K562 (cell line): ENCODE data around the gene ANK3. TPM values are rescaled to one million over a fixed set of nuclear protein-coding genes. Genes with fewer than 3 reads are reported as not detected.

Source experiments
- ATAC-seq: fragments of 200-7000 bp; cut with Tn5 transposase; 3 replicates; pipeline ENCODE4 v1.9.1; 2020; ENCODE audit warnings: moderate library complexity
- BruUV-seq: library from RNA; stranded (reverse); fragments of 400-500 nt; replicated peaks from 2 replicates; lab custom pipeline; 2021; lab: Mats Ljungman, UMichigan
- CTCF ChIA-PET: fragments of 300-600 bp; formaldehyde crosslinking; extraction: SDS; loops from one replicate; lab custom pipeline; 2021; ENCODE audit warnings: low intra/inter-chr PET ratio; lab: Yijun Ruan, JAX
- POLR2A ChIA-PET: fragments of 300-600, 350-650 bp; sonication (Branson Sonifier 250); formaldehyde crosslinking; extraction: SDS; loops from one replicate; lab custom pipeline; 2021; ENCODE audit warnings: antibody characterized with exemption, inconsistent platforms; lab: Yijun Ruan, JAX
- DNase-seq, 4 experiments: peaks; one replicate each; pipeline versions ENCODE4 v3.0.0 to v3.0.0-alpha.2; 2011 to 2018; ENCODE audit warnings: low spot score in 3 of 4, mixed read lengths in 3 of 4; ENCODE audit errors: extremely low read depth in 1 of 4
- FAIRE-seq: peaks from 2 replicates; lab custom pipeline; 2011; peaks lifted over from hg19 to GRCh38; lab: Jason Lieb, UNC
- H2AFZ ChIP-seq: 2 replicates; pipeline ENCODE4 v1.6.0; 2011; ENCODE audit warnings: low read depth, low read length, control low read depth, inconsistent platforms
- H3K27ac ChIP-seq: fragments of 200-600 bp; 3 replicates; pipeline ENCODE4 v1.8.0; 2011; ENCODE audit warnings: low read depth, mild to moderate bottlenecking, control low read depth, inconsistent platforms, low read length, moderate library complexity, mixed read lengths; ENCODE audit errors: extremely low read depth
- H3K27me3 ChIP-seq, 2 experiments: fragments of 300-600 bp in 1 of 2; 2 replicates in 1 of 2; 3 replicates in 1 of 2; pipeline versions ENCODE4 v1.6.0 to v1.8.0; 2011; ENCODE audit warnings: inconsistent platforms in 2 of 2, low read length in 2 of 2, mild to moderate bottlenecking in 1 of 2, mixed read lengths in 1 of 2, moderate library complexity in 1 of 2; ENCODE audit not compliant: control insufficient read depth in 2 of 2, insufficient read depth in 2 of 2
- H3K36me3 ChIP-seq: fragments of 300-600 bp; 3 replicates; pipeline ENCODE4 v1.8.0; 2011; ENCODE audit warnings: mild to moderate bottlenecking, low read length, inconsistent platforms; ENCODE audit not compliant: control insufficient read depth, insufficient read depth
- H3K4me1 ChIP-seq, 2 experiments: fragments of 200-600 bp in 1 of 2; replicated peaks in 1 of 2; 2 replicates in 1 of 2; 3 replicates in 1 of 2; pipeline versions ENCODE4 v1.5.1 to v1.8.0; 2011; ENCODE audit warnings: inconsistent platforms in 2 of 2, low read length in 2 of 2, mild to moderate bottlenecking in 1 of 2, mixed read lengths in 1 of 2, moderate library complexity in 1 of 2; ENCODE audit not compliant: control insufficient read depth in 2 of 2, insufficient read depth in 2 of 2
- H3K4me2 ChIP-seq: 2 replicates; pipeline ENCODE4 v1.6.1; 2011; ENCODE audit warnings: low read length, control low read depth, inconsistent platforms, mixed read lengths; ENCODE audit not compliant: insufficient read depth
- H3K4me3 ChIP-seq: fragments of 200-600 bp; sonication (generic), shearing (Covaris generic); 2 replicates; pipeline ENCODE4 v1.5.1; 2016; ENCODE audit warnings: control low read depth, inconsistent platforms
- H3K79me2 ChIP-seq: fragments of 200-600 bp; 3 replicates; pipeline ENCODE4 v1.8.0; 2011; ENCODE audit warnings: low read length, inconsistent platforms; ENCODE audit not compliant: control insufficient read depth, insufficient read depth
- H3K9ac ChIP-seq, 2 experiments: 2 replicates each; pipeline versions ENCODE4 v1.6.0 to v1.6.1; 2011; ENCODE audit warnings: low read depth in 2 of 2, low read length in 2 of 2, control low read depth in 1 of 2, inconsistent platforms in 1 of 2, mild to moderate bottlenecking in 1 of 2, mixed read lengths in 1 of 2; ENCODE audit not compliant: insufficient read depth in 1 of 2
- H3K9me1 ChIP-seq: one replicate; pipeline ENCODE4 v1.6.0; 2011; ENCODE audit warnings: inconsistent platforms, mild to moderate bottlenecking, low read length, moderate library complexity; ENCODE audit not compliant: control insufficient read depth, insufficient read depth
- H3K9me3 ChIP-seq: replicated peaks from 2 replicates; pipeline ENCODE4 v1.5.1; 2011; ENCODE audit warnings: low read depth, low read length, inconsistent platforms; ENCODE audit not compliant: control insufficient read depth, insufficient read depth
- H4K20me1 ChIP-seq: replicated peaks from 2 replicates; pipeline ENCODE4 v1.6.1; 2011; ENCODE audit warnings: low read length, inconsistent platforms, mixed read lengths; ENCODE audit not compliant: control insufficient read depth, insufficient read depth
- CEBPB ChIP-seq: fragments of 450-650 bp; IDR thresholded peaks from 2 replicates; pipeline ENCODE4 v1.6.1; 2016; ENCODE audit warnings: missing genetic modification characterization, missing compliant biosample characterization
- CEBPG ChIP-seq, 3 experiments: fragments of 200-800 bp in 1 of 3; sonication (Bioruptor generic) in 1 of 3; sonication (generic) in 1 of 3; formaldehyde crosslinking in 1 of 3; IDR thresholded peaks in 2 of 3; conservative IDR thresholded peaks in 1 of 3; 2 replicates each; pipeline versions ENCODE4 v1.6.1 to v1.8.0; 2016 to 2022; ENCODE audit warnings: missing compliant biosample characterization in 2 of 3, missing genetic modification characterization in 2 of 3, mild to moderate bottlenecking in 1 of 3, missing genetic modification reagents in 1 of 3
- CLOCK ChIP-seq: fragments of 250-450 bp; sonication (Bioruptor Pico); IDR thresholded peaks from 2 replicates; pipeline ENCODE4 v1.4.0; 2020; ENCODE audit warnings: mild to moderate bottlenecking, moderate library complexity, borderline replicate concordance
- ELF2 ChIP-seq: fragments of 250-450 bp; sonication (Bioruptor Pico); IDR thresholded peaks from 2 replicates; pipeline ENCODE4 v1.5.0; 2021; ENCODE audit warnings: mild to moderate bottlenecking
- MED1 ChIP-seq: sonication (generic); formaldehyde crosslinking; IDR thresholded peaks from 2 replicates; pipeline ENCODE4 v1.8.1; 2023; ENCODE audit warnings: missing genetic modification reagents, borderline replicate concordance
- NCOA1 ChIP-seq: fragments of 450-650 bp; IDR thresholded peaks from 2 replicates; pipeline ENCODE4 v1.6.1; 2016; ENCODE audit warnings: low read depth
- NR2C2 ChIP-seq, 2 experiments: fragments of 200-800 bp in 1 of 2; sonication (Bioruptor generic) in 1 of 2; sonication (generic) in 1 of 2; formaldehyde crosslinking in 1 of 2; IDR thresholded peaks; 2 replicates each; pipeline versions ENCODE4 v1.6.1 to v1.8.0; 2016 to 2022; ENCODE audit warnings: mild to moderate bottlenecking in 1 of 2, missing compliant biosample characterization in 1 of 2, missing genetic modification characterization in 1 of 2, missing genetic modification reagents in 1 of 2
- SMAD1 ChIP-seq: fragments of 150-350 bp; IDR thresholded peaks from 2 replicates; pipeline ENCODE4 v1.6.1; 2014; ENCODE audit warnings: low read length, low read depth; ENCODE audit not compliant: partially characterized antibody
- ZNF143 ChIP-seq: sonication (generic); formaldehyde crosslinking; IDR thresholded peaks from 2 replicates; pipeline ENCODE4 v1.9.0; 2022; ENCODE audit warnings: mild to moderate bottlenecking, missing genetic modification reagents
- ZNF24 ChIP-seq: fragments of 450-650 bp; IDR thresholded peaks from 2 replicates; pipeline ENCODE4 v1.6.1; 2016
- ZNF449 ChIP-seq: fragments of 250-450 bp; sonication (Bioruptor Pico); IDR thresholded peaks from 2 replicates; pipeline ENCODE4 v1.8.0; 2022; ENCODE audit warnings: moderate library complexity, mild to moderate bottlenecking, inconsistent platforms
- WGBS: fragments of 100-300 bp; shearing (Covaris generic); methylation state at CpG from one replicate; pipeline ENCODE4 v1.1.6; 2016; ENCODE audit warnings: low coverage, mixed read lengths; ENCODE audit not compliant: insufficient coverage; ENCODE audit errors: missing lambda C conversion rate; 5-methylcytosine and 5-hydroxymethylcytosine counted together
- in situ Hi-C: fragments of 300-500 bp; cut with MboI; formaldehyde crosslinking; loops from 4 replicates; pipeline ENCODE4 v1.15.0; 2018; ENCODE audit warnings: inconsistent platforms, mixed read lengths
- intact Hi-C: fragments of 100-400 bp; cut with micrococcal nuclease; formaldehyde crosslinking; loops from 2 replicates; pipeline ENCODE4 v1.14.2; 2022
- polyA plus RNA-seq, 8 experiments: library from polyadenylated mRNA; depleted of rRNA in 4 of 8; stranded (reverse) in 5 of 8; unstranded in 3 of 8; fragments of >200 nt; fragmentation: Nextera tagmentation in 2 of 8; fragmentation: Illumina TruSeq in 1 of 8; extraction: Ambion mirVana in 2 of 8; extraction: Trizol in 1 of 8; gene quantifications; 2 replicates each; pipeline versions ENCODE4 v1.2.1 to v1.2.3, GENCODE V29; 2011 to 2014; ENCODE audit warnings: inconsistent platforms in 1 of 8, missing spikeins in 1 of 8
- total RNA-seq, 7 experiments: library from RNA; depleted of rRNA in 6 of 7; stranded (reverse); fragments of >200 nt in 6 of 7; fragmentation: Illumina TruSeq in 2 of 7; extraction: Trizol in 2 of 7; gene quantifications; 2 replicates each; pipeline versions ENCODE4 v1.2.1 to v1.2.3, GENCODE V29; 2011 to 2021; ENCODE audit warnings: low replicate concordance in 1 of 7

The ANK3 gene
- total and polyA plus RNA-seq, 9 of the 15 experiments (the other 6 are each of a cell fraction or from before 2014, with no cell fraction given) = 10.0 to 32.3 (median 17.9) TPM

GRCh38 chr10:60428387-60428737, 38.7 kb upstream of the ANK3 start:
- H3K79me2 ChIP-seq = no peaks in the 10 kb centered on the region
- intact Hi-C loops = no loop called here
- in situ Hi-C loops = loop anchor here (25.0 kb wide), 1 partner anchor 791 kb away; no protein-coding TSS in a partner anchor
- peaks cover 0 to 35% of the 10 kb centered on the region in 2 experiments; a peak in 2 of 5 replicates for H3K4me1 ChIP-seq
- no peaks in the 10 kb centered on the region for H3K27me3 ChIP-seq
- H3K4me2 ChIP-seq = no peak overlapping the region
- WGBS = 28% methylated on average over 3 of the region's 3 CpGs
- no peaks in the 10 kb centered on the region for H4K20me1 ChIP-seq
- no peaks in the 10 kb centered on the region for H3K9me1 ChIP-seq
- ChIA-PET POLR2A (interaction anchor here (0.6 to 1.4 kb wide), 2 partner anchors 18 to 66 kb away, joined by 3 read pairs; no protein-coding TSS in a partner anchor), CTCF (no interaction called here)
- DNase-seq = no peak
- H3K9me3 ChIP-seq = no peaks in the 10 kb centered on the region
- FAIRE-seq = no peak
- no peak overlapping the region for H3K9ac ChIP-seq
- H3K27ac ChIP-seq = no peak overlapping the region
- H2AFZ ChIP-seq = no peak overlapping the region
- TF ChIP-seq ZNF449 (CRISPR knock-in tag) (no peak), CEBPG (CRISPR knock-in tag; IDR thresholded peaks at IDR 0.05) (no peak), CEBPG (tag; conservative IDR thresholded peaks at IDR 0.05 in 1 of 2, IDR thresholded peaks at IDR 0.05 in 1 of 2) (peak; percentile 91), ZNF24 (no peak), CLOCK (CRISPR knock-in tag) (no peak), NCOA1 (no peak), SMAD1 (no peak), NR2C2 (CRISPR knock-in tag; IDR thresholded peaks at IDR 0.05) (no peak), NR2C2 (tag; IDR thresholded peaks at IDR 0.05) (0 out of 2 replicates have a peak, but pooled peaks have one; percentile 29), CEBPB (tag) (peak; percentile 71), ELF2 (no peak), MED1 (CRISPR knock-in tag) (no peak), ZNF143 (CRISPR knock-in tag) (no peak)
- H3K4me3 ChIP-seq = no peak overlapping the region
- BruUV-seq = no TSS peak
- H3K36me3 ChIP-seq = no peaks in the 10 kb centered on the region
- no peak for ATAC-seq
